Activated T-cell treated with anti-CD3 and anti-CD28 coated beads for 1 hour (primary cell): ENCODE results near the gene PHF23.

Experiments
- DNase-seq: peaks from one replicate; pipeline ENCODE4 v3.0.0-alpha.2; 2020; ENCODE audit warnings: low read depth

PHF23 gene

DNA sequence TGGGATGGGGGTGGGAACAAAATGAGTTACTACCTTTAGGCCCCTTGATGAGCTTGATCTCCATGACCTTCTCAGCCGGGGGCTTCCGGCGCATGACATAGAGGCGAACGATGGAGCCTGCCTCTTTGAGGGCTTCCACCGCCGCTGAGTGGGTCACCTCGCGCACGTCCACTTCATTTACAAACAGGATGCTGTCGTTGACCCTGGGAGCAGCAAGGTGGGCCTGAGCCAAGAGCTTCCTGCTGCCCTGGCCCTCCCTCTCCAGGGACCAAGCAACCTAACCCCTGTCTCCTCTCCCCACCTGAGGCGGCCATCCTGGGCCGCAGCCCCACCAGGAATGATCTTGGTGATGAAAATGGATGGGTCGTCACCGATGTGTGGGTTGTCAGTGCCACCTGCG is 35.9 kb downstream of the PHF23 start:
- DNase-seq: no peak

GRCh38 chr17:7196651-7197401 is 42.4 kb downstream of the PHF23 start:
- DNase-seq: no peak

DNA sequence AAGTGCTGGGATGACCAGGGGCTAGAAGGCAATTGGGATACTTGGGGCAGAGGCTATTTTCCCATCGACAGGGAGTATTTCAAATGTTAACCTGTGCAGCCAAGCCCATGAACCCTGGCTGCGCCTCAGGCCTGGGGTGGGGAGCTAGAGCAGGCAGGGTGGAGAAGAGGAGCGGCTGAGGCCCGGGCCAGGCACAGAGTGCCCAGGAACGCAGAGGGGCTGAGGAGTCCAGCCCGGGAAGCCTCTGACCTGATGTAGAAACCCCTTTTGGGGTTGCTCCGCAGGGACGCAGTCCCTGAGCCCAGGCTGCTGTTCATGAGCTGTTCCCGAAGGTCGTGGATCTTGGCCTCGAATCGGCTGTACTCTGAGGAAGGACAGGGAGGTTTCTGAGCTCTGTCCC is 43.3 kb downstream of the PHF23 start:
- no peak for DNase-seq

GRCh38 chr17:7192271-7192937 is 46.9 kb downstream of the PHF23 start:
- no peak for DNase-seq

DNA sequence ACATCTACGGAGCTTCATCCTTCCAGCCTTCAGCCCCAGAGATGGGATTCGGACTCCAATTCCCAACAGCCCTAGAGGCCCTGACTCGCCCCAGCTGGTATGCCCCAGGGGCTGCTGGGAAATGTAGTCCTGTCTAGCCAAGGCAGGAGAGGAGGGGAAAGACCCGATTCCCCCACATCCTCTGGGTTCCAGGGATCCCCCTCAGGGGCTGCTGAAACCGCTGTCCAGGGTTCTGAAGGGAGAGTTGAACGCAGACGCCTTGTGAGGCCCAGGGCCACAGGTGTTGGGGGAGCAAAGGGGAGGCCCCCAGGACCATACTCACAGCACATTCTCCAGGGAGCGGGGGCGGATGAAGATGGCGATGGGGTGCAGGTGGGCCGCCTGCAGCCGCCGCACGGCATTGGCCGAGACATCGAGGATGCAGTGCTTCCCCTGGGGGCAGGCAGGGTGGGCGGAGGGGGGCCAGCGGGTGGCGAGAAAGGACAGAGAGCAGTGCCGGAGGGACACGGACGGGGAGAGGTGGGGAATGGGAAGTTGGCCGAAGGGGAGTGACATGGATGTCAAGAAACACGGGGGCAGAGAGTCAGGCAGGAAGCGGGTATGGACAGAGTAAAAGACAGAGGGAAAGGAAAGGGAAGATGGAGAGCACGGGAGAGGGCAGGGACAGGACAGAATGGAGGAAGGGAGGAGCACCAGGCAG is 47.5 kb downstream of the PHF23 start:
- no peak for DNase-seq

DNA sequence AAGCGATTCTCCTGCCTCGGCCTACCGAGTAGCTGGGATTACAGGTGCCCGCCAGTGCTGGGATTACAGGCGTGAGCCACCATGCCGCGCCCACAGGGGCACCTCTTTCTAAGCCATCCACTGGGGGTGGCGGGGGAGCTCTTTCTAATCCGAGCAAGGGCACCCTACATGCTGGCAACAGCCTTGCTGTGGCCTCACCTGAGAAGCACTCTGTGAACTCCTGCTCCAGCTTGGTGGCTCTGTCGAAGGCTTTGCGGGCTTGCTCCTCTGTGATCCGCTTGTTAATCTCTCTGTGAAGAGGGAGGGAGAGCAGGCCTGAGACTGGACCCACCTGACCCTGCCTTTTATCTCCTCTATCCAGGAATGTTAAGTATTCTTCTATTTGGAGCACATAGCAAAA is 48.2 kb downstream of the PHF23 start:
- DNase-seq: no peak

GRCh38 chr17:7190276-7190917 is 48.9 kb downstream of the PHF23 start:
- DNase-seq: no peak

DNA sequence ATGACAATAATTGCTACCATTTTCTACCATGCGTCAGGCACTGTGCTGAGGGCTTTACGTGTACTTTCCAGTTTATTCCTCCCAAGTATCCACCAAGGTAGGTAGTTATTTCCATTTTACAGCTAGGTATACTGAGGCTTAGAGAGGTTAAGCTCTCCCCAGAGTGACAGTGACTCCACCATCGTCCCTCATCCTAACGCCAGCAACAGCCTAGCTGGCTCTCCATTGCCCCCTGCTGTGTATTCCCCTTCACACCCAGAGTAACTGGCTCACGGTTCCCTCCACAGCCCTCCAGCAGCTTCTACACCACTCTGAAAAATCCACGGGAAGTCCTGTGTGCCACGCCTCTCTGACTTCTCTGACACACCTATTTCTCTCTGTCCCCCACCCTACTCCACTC is 53.0 kb downstream of the PHF23 start:
- no peak for DNase-seq
